ENCODE measurements around the gene C1orf122.
A peak's percentile ranks its signal among the peaks of the same experiment; 100 is the strongest.

C1orf122 gene

DNA sequence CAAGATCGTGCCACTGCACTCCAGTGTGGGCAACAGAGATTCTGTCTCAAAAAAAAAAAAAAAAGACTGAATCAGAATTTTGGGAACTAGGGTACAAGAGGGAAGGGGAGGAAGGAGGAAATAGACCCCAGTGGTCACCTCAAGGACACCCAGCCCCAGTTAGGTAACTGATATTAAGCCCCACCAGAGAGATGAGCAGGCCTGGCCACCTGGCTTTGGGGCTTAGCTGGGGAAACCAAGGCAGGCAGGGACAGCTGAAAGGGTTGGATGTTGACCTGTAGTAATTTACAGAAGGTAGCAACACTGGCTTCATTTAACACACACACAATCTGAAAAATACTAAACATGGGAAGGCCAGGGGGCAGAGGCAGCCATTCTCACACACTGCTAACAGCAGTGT, 5.2 kb upstream of the C1orf122 start:
- no CpG with 5 or more reads among the region's 1 CpG for WGBS, 2 donors (ENCODE audit: extremely low coverage in 2 of 2, insufficient read length in 2 of 2, insufficient replicate concordance in 1 of 2)
- no peaks in the 10 kb centered on the region for H3K27me3 ChIP-seq (ENCODE audit: control insufficient read depth in 3 of 3, insufficient read depth in 3 of 3, low read depth in 1 of 3, low read length in 3 of 3)
- H4K91ac ChIP-seq (ENCODE audit: low read depth, low read length, poor library complexity) = no peak overlapping the region
- no peak overlapping the region for H3K23ac ChIP-seq (ENCODE audit: low read depth, low read length, poor library complexity)
- no peak overlapping the region for H3K9ac ChIP-seq (ENCODE audit: low read depth, low read length, poor library complexity)
- peak overlapping the region in 1 of 2 donors; percentile 47 for H3K4me3 ChIP-seq (ENCODE audit: low read length in 2 of 2)
- H3K4me1 ChIP-seq (ENCODE audit: control insufficient read depth in 2 of 2, insufficient read depth in 1 of 2, low read depth in 1 of 2, low read length in 2 of 2) = peaks cover 6 to 8% of the 10 kb centered on the region in 2 donors
- no peak overlapping the region for H3K18ac ChIP-seq (ENCODE audit: low read length)
- DNase-seq (ENCODE audit: low spot score) = no peak
- H3K79me1 ChIP-seq (ENCODE audit: low read depth, low read length) = peaks cover 9% of the 10 kb centered on the region
- no peak overlapping the region for H4K8ac ChIP-seq (ENCODE audit: low read depth, low read length)
- no peak overlapping the region for H2AK5ac ChIP-seq (ENCODE audit: low read depth, low read length)
- H2BK5ac ChIP-seq (ENCODE audit: low read length) = no peak overlapping the region
- H2AFZ ChIP-seq (ENCODE audit: low read length) = no peak overlapping the region
- no peak overlapping the region for H2BK120ac ChIP-seq (ENCODE audit: low read depth, low read length)
- H2BK15ac ChIP-seq (ENCODE audit: low read length) = no peak overlapping the region
- no peak overlapping the region for H3K14ac ChIP-seq (ENCODE audit: low read length)
- no peak overlapping the region for H2BK12ac ChIP-seq (ENCODE audit: low read length)
- no peaks in the 10 kb centered on the region for H3K9me3 ChIP-seq (replicated peaks in 1 of 2; ENCODE audit: control insufficient read depth in 2 of 2, insufficient read depth in 1 of 2, low read depth in 1 of 2, low read length in 2 of 2)
- peaks cover 31 to 91% of the 10 kb centered on the region in 2 donors for H3K36me3 ChIP-seq (replicated peaks in 1 of 2; ENCODE audit: control insufficient read depth in 2 of 2, insufficient read depth in 2 of 2, low read length in 2 of 2)
- H3K27ac ChIP-seq (replicated peaks; ENCODE audit: low read length) = no peak overlapping the region
- H3K4ac ChIP-seq (ENCODE audit: low read length) = no peak overlapping the region
- H3K4me2 ChIP-seq (ENCODE audit: insufficient read depth, low read length, poor library complexity, severe bottlenecking) = no peak overlapping the region

DNA sequence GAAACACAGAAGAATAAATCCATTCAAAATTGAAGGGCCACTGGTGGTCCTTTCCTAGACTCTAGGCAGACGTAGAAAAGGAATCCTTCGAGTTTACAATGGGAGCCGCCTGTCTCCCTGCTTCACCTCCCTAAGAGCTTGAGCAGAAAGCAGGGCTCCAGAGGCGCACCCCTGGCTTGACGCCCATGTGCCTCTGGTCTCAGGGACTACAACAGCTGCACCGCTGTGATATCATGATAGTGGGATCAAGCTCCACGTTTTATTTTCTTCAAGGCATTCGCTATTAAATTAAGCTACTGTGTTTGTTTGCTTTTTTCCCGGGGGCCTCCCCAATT, 403 bp upstream of the C1orf122 start:
- peak overlapping the region; percentile 95 to 100 for H3K4me3 ChIP-seq (ENCODE audit: low read length in 2 of 2)
- no peak overlapping the region for H4K91ac ChIP-seq (ENCODE audit: low read depth, low read length, poor library complexity)
- no peaks in the 10 kb centered on the region for H3K27me3 ChIP-seq (ENCODE audit: control insufficient read depth in 3 of 3, insufficient read depth in 3 of 3, low read depth in 1 of 3, low read length in 3 of 3)
- WGBS, 2 donors (ENCODE audit: extremely low coverage in 2 of 2, insufficient read length in 2 of 2, insufficient replicate concordance in 1 of 2) = no CpG with 5 or more reads among the region's 9 CpGs
- H3K4ac ChIP-seq (ENCODE audit: low read length) = no peak overlapping the region
- no peak overlapping the region for H3K18ac ChIP-seq (ENCODE audit: low read length)
- H3K36me3 ChIP-seq (replicated peaks in 1 of 2; ENCODE audit: control insufficient read depth in 2 of 2, insufficient read depth in 2 of 2, low read length in 2 of 2) = peaks cover 36 to 70% of the 10 kb centered on the region in 2 donors
- H3K4me1 ChIP-seq (ENCODE audit: control insufficient read depth in 2 of 2, insufficient read depth in 1 of 2, low read depth in 1 of 2, low read length in 2 of 2) = peaks cover 8 to 15% of the 10 kb centered on the region in 2 donors
- H2BK120ac ChIP-seq (ENCODE audit: low read depth, low read length) = no peak overlapping the region
- no peak for DNase-seq (ENCODE audit: low spot score)
- no peak overlapping the region for H3K14ac ChIP-seq (ENCODE audit: low read length)
- H2AK5ac ChIP-seq (ENCODE audit: low read depth, low read length) = no peak overlapping the region
- H3K9me3 ChIP-seq (replicated peaks in 1 of 2; ENCODE audit: control insufficient read depth in 2 of 2, insufficient read depth in 1 of 2, low read depth in 1 of 2, low read length in 2 of 2) = no peaks in the 10 kb centered on the region
- H2BK12ac ChIP-seq (ENCODE audit: low read length) = no peak overlapping the region
- H4K8ac ChIP-seq (ENCODE audit: low read depth, low read length) = no peak overlapping the region
- peak overlapping the region; percentile 46 for H2BK5ac ChIP-seq (ENCODE audit: low read length)
- peaks cover 9% of the 10 kb centered on the region for H3K79me1 ChIP-seq (ENCODE audit: low read depth, low read length)
- peak overlapping the region; percentile 98 for H3K9ac ChIP-seq (ENCODE audit: low read depth, low read length, poor library complexity)
- peak overlapping the region; percentile 90 for H3K4me2 ChIP-seq (ENCODE audit: insufficient read depth, low read length, poor library complexity, severe bottlenecking)
- H2AFZ ChIP-seq (ENCODE audit: low read length) = no peak overlapping the region
- no peak overlapping the region for H3K27ac ChIP-seq (replicated peaks; ENCODE audit: low read length)
- H2BK15ac ChIP-seq (ENCODE audit: low read length) = no peak overlapping the region
- peak overlapping the region; percentile 96 for H3K23ac ChIP-seq (ENCODE audit: low read depth, low read length, poor library complexity)

DNA sequence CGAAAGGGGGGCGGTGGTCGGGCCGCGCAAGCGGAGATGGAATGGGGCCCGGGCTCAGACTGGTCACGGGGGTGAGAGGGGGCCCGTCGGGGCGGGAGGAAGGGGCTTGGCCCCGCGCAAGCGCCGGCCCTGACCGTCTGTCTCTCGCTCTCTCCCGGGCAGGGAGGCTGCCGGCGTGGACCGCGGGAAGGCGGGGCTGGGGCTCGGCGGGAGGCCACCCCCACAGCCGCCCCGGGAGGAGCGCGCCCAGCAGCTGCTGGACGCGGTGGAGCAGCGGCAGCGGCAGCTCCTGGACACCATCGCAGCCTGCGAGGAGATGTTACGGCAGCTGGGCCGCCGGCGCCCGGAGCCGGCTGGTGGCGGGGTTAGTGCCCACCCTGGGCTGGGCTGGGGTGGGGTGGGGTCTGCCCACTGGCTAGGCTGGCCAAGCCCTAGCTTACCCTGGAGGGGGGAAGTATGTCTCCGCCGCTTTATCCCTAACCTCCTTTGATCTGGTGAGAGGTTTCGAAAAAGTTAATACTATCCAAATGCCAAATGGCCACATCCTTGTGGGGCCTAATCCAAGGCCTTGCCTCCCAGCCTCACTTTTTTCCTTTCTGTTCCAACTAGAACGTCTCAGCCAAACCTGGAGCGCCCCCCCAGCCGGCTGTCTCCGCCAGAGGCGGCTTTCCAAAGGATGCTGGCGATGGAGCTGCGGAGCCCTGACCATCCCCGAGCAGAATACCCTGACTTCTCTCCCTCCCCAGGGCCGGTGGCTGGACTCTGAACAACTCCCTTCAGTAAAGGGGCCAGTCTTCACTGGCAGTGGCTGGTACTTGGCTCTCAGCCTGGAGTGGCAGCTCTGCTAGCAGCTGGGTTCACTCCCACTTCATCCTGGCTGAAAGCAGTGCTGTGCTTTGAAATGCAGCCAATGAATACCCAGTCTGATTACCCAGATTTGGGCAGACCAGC, 1.1 kb downstream of the C1orf122 start:
- Histone ChIP-seq H3K79me1 (ENCODE audit: low read depth, low read length) (peaks cover 9% of the 10 kb centered on the region), H3K27ac (replicated peaks; ENCODE audit: low read length) (peak overlapping the region; percentile 68), H2BK5ac (ENCODE audit: low read length) (no peak overlapping the region), H2BK15ac (ENCODE audit: low read length) (no peak overlapping the region), H3K18ac (ENCODE audit: low read length) (peak overlapping the region; percentile 89), H3K9ac (ENCODE audit: low read depth, low read length, poor library complexity) (peak overlapping the region; percentile 76), H2AFZ (ENCODE audit: low read length) (peak overlapping the region; percentile 96), H3K23ac (ENCODE audit: low read depth, low read length, poor library complexity) (peak overlapping the region; percentile 21), H3K4me1 (ENCODE audit: control insufficient read depth in 2 of 2, insufficient read depth in 1 of 2, low read depth in 1 of 2, low read length in 2 of 2) (peaks cover 8 to 15% of the 10 kb centered on the region in 2 donors), H3K4me3 (ENCODE audit: low read length in 2 of 2) (peak overlapping the region; percentile 95 to 100), H2AK5ac (ENCODE audit: low read depth, low read length) (no peak overlapping the region), H3K27me3 (ENCODE audit: control insufficient read depth in 3 of 3, insufficient read depth in 3 of 3, low read depth in 1 of 3, low read length in 3 of 3) (no peaks in the 10 kb centered on the region), H3K36me3 (replicated peaks in 1 of 2; ENCODE audit: control insufficient read depth in 2 of 2, insufficient read depth in 2 of 2, low read length in 2 of 2) (peaks cover 31 to 62% of the 10 kb centered on the region in 2 donors), H4K8ac (ENCODE audit: low read depth, low read length) (no peak overlapping the region), H3K14ac (ENCODE audit: low read length) (no peak overlapping the region), H2BK12ac (ENCODE audit: low read length) (no peak overlapping the region), H3K4me2 (ENCODE audit: insufficient read depth, low read length, poor library complexity, severe bottlenecking) (peak overlapping the region; percentile 79), H3K9me3 (replicated peaks in 1 of 2; ENCODE audit: control insufficient read depth in 2 of 2, insufficient read depth in 1 of 2, low read depth in 1 of 2, low read length in 2 of 2) (no peaks in the 10 kb centered on the region), H3K4ac (ENCODE audit: low read length) (no peak overlapping the region), H4K91ac (ENCODE audit: low read depth, low read length, poor library complexity) (no peak overlapping the region), H2BK120ac (ENCODE audit: low read depth, low read length) (no peak overlapping the region)
- peak; percentile 37 for DNase-seq (ENCODE audit: low spot score)
- WGBS, 2 donors (ENCODE audit: extremely low coverage in 2 of 2, insufficient read length in 2 of 2, insufficient replicate concordance in 1 of 2) = no CpG with 5 or more reads among the region's 54 CpGs

DNA sequence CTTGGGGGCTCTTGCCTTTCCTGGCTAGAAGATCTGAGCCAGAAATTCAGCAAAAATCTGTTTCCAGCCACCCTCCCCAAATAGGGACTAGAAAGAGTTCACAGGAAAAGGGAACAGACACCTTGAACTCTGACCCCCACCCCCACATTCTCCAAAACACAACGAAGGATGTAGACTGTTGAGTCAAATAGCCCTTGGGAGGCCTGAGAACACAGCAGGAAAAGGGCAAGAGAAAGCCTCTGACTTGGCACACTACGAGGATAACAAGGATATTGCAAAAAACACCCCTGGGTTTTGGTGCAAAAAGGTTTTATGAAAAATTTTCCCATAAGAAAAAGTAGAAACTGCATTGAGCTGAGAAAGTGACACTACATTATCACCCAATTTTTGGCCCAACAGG, 2.4 kb downstream of the C1orf122 start:
- no peak overlapping the region for H3K27ac ChIP-seq (replicated peaks; ENCODE audit: low read length)
- H2AK5ac ChIP-seq (ENCODE audit: low read depth, low read length) = no peak overlapping the region
- H2BK15ac ChIP-seq (ENCODE audit: low read length) = no peak overlapping the region
- no peak overlapping the region for H3K4me2 ChIP-seq (ENCODE audit: insufficient read depth, low read length, poor library complexity, severe bottlenecking)
- H4K91ac ChIP-seq (ENCODE audit: low read depth, low read length, poor library complexity) = no peak overlapping the region
- no peak overlapping the region for H3K9ac ChIP-seq (ENCODE audit: low read depth, low read length, poor library complexity)
- H4K8ac ChIP-seq (ENCODE audit: low read depth, low read length) = no peak overlapping the region
- H3K27me3 ChIP-seq (ENCODE audit: control insufficient read depth in 3 of 3, insufficient read depth in 3 of 3, low read depth in 1 of 3, low read length in 3 of 3) = no peaks in the 10 kb centered on the region
- no peak overlapping the region for H2BK5ac ChIP-seq (ENCODE audit: low read length)
- no peaks in the 10 kb centered on the region for H3K9me3 ChIP-seq (replicated peaks in 1 of 2; ENCODE audit: control insufficient read depth in 2 of 2, insufficient read depth in 1 of 2, low read depth in 1 of 2, low read length in 2 of 2)
- H2AFZ ChIP-seq (ENCODE audit: low read length) = no peak overlapping the region
- peaks cover 26 to 57% of the 10 kb centered on the region in 2 donors for H3K36me3 ChIP-seq (replicated peaks in 1 of 2; ENCODE audit: control insufficient read depth in 2 of 2, insufficient read depth in 2 of 2, low read length in 2 of 2)
- no peak overlapping the region for H3K23ac ChIP-seq (ENCODE audit: low read depth, low read length, poor library complexity)
- peaks cover 8 to 15% of the 10 kb centered on the region in 2 donors for H3K4me1 ChIP-seq (ENCODE audit: control insufficient read depth in 2 of 2, insufficient read depth in 1 of 2, low read depth in 1 of 2, low read length in 2 of 2)
- no peak overlapping the region for H3K14ac ChIP-seq (ENCODE audit: low read length)
- H2BK120ac ChIP-seq (ENCODE audit: low read depth, low read length) = no peak overlapping the region
- no CpG with 5 or more reads among the region's 2 CpGs for WGBS, 2 donors (ENCODE audit: extremely low coverage in 2 of 2, insufficient read length in 2 of 2, insufficient replicate concordance in 1 of 2)
- H3K4me3 ChIP-seq (ENCODE audit: low read length in 2 of 2) = no peak overlapping the region
- no peak for DNase-seq (ENCODE audit: low spot score)
- H2BK12ac ChIP-seq (ENCODE audit: low read length) = no peak overlapping the region
- no peak overlapping the region for H3K18ac ChIP-seq (ENCODE audit: low read length)
- H3K4ac ChIP-seq (ENCODE audit: low read length) = no peak overlapping the region
- peaks cover 9% of the 10 kb centered on the region for H3K79me1 ChIP-seq (ENCODE audit: low read depth, low read length)
